ENCODE data around the gene FRMPD2.

Gene FRMPD2

DNA sequence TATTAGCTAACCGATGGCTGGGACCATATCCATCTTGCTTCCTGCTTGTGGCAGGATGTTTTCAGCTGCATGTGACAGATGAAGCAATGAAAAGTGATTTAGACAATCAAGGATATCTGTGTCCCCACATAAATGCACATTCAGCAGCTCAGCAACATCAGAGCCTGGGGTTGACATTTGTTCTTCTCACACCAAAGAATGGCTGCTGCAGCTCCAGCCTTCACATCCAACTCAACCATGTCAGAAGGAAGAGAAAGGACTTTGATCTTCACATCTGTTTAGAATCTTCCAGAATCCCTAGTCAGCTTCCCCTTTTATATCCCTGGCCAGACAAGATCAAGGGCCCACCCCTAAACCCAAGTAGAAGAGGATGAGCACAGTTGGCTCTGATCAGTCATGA lies 11.9 kb upstream of the FRMPD2 start:
- Histone ChIP-seq H3K36me3 (ENCODE audit: insufficient read depth, low read length) (no peaks in the 10 kb centered on the region), H3K4me2 (ENCODE audit: insufficient read depth, low read length) (peak overlapping the region; percentile 59), H3K27me3 (ENCODE audit: insufficient read depth, low read length, poor library complexity) (no peaks in the 10 kb centered on the region), H3K4me1 (ENCODE audit: insufficient read depth, low read length) (peaks cover 72% of the 10 kb centered on the region), H2AFZ (ENCODE audit: low read depth, low read length) (0 out of 2 replicates have a peak overlapping the region, but pooled peaks have one; percentile 61), H4K20me1 (ENCODE audit: insufficient read depth, low read length) (no peaks in the 10 kb centered on the region), H3K9ac (ENCODE audit: low read depth, low read length) (peak overlapping the region; percentile 50), H3K9me3 (ENCODE audit: insufficient read depth, low read length, severe bottlenecking) (peaks cover 14% of the 10 kb centered on the region), H3K4me3 (ENCODE audit: low read depth in 1 of 2, low read length in 2 of 2) (no peak overlapping the region), H3K79me2 (ENCODE audit: insufficient read depth, low read length) (no peaks in the 10 kb centered on the region), H3K27ac (ENCODE audit: low read length) (peak overlapping the region; percentile 94)
- TF ChIP-seq, protein P1, sequence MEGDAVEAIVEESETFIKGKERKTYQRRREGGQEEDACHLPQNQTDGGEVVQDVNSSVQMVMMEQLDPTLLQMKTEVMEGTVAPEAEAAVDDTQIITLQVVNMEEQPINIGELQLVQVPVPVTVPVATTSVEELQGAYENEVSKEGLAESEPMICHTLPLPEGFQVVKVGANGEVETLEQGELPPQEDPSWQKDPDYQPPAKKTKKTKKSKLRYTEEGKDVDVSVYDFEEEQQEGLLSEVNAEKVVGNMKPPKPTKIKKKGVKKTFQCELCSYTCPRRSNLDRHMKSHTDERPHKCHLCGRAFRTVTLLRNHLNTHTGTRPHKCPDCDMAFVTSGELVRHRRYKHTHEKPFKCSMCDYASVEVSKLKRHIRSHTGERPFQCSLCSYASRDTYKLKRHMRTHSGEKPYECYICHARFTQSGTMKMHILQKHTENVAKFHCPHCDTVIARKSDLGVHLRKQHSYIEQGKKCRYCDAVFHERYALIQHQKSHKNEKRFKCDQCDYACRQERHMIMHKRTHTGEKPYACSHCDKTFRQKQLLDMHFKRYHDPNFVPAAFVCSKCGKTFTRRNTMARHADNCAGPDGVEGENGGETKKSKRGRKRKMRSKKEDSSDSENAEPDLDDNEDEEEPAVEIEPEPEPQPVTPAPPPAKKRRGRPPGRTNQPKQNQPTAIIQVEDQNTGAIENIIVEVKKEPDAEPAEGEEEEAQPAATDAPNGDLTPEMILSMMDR (IDR thresholded peaks at IDR 0.05; ENCODE audit: borderline replicate concordance, extremely low read depth, low read length, poor library complexity, severe bottlenecking): no peak
- no peak for TF ChIP-seq EZH2 (IDR thresholded peaks at IDR 0.05; ENCODE audit: borderline replicate concordance, low read depth, low read length, severe bottlenecking)
- DNase-seq (no peak), ATAC-seq (ENCODE audit: insufficient read depth, low read depth) (no peak)

DNA sequence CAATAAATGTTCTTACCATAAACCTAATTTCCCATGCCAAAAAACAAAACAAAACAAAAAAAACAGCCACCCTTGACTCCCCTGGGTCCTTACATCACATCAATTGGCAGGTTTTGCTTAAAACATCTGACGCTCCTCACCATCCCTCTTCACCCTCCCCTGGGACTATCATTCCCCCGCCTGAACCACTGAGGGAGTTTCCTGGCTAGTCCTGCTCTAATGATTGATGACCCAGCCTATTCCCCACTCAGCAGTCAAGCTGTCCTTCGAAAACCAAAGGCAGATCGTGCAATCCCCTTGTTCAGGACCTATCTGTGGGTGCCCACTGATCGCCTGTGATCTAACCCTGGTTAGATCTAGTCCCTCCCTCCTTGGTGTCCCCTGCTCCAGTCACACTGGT lies 11.2 kb upstream of the FRMPD2 start:
- H3K27ac ChIP-seq (ENCODE audit: low read length): peak overlapping the region; percentile 94
- H3K4me2 ChIP-seq (ENCODE audit: insufficient read depth, low read length): no peak overlapping the region

DNA sequence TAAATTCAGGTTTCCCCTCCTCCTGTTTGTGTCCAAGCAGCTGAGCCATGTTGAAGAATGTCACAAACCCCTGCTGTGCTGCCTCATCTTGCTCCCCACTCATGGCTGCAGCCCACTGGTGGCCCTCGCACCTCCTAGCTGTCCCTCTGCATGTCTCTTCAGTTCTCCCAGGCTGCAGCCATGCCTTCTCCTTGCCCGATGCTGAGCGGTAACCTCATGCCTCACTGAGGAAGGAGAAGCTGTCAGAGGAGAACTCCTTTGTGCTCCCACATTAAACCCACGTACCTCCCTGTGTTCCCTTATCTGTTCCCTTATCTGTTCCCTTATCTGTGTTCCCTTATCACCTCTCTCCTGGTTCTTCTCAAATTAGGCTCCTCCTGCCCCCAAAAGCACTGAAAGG lies 10.3 kb upstream of the FRMPD2 start:
- H3K79me2 ChIP-seq (ENCODE audit: insufficient read depth, low read length): no peaks in the 10 kb centered on the region
- peaks cover 57% of the 10 kb centered on the region for H3K4me1 ChIP-seq (ENCODE audit: insufficient read depth, low read length)
- DNase-seq (no peak), ATAC-seq (ENCODE audit: insufficient read depth, low read depth) (no peak)
- peak overlapping the region; percentile 6; the same call in 1 of the 2 replicates for H2AFZ ChIP-seq (ENCODE audit: low read depth, low read length)
- TF ChIP-seq EZH2 (IDR thresholded peaks at IDR 0.05; ENCODE audit: borderline replicate concordance, low read depth, low read length, severe bottlenecking): no peak
- TF ChIP-seq, protein P1 (IDR thresholded peaks at IDR 0.05; ENCODE audit: borderline replicate concordance, extremely low read depth, low read length, poor library complexity, severe bottlenecking): no peak
- H3K36me3 ChIP-seq (ENCODE audit: insufficient read depth, low read length): no peaks in the 10 kb centered on the region
- H3K4me3 ChIP-seq (ENCODE audit: low read depth in 1 of 2, low read length in 2 of 2): no peak overlapping the region
- H4K20me1 ChIP-seq (ENCODE audit: insufficient read depth, low read length): no peaks in the 10 kb centered on the region
- H3K9ac ChIP-seq (ENCODE audit: low read depth, low read length): no peak overlapping the region
- H3K27ac ChIP-seq (ENCODE audit: low read length): peak overlapping the region; percentile 94
- H3K27me3 ChIP-seq (ENCODE audit: insufficient read depth, low read length, poor library complexity): no peaks in the 10 kb centered on the region
- no peak overlapping the region for H3K4me2 ChIP-seq (ENCODE audit: insufficient read depth, low read length)
- peaks cover 14% of the 10 kb centered on the region for H3K9me3 ChIP-seq (ENCODE audit: insufficient read depth, low read length, severe bottlenecking)

More for the DNA sequence above, 11.2 kb upstream of the FRMPD2 start:
- ATAC-seq (ENCODE audit: insufficient read depth, low read depth) (no peak), DNase-seq (peak; percentile 53)
- H2AFZ ChIP-seq (ENCODE audit: low read depth, low read length): no peak overlapping the region
- H4K20me1 ChIP-seq (ENCODE audit: insufficient read depth, low read length): no peaks in the 10 kb centered on the region
- no peaks in the 10 kb centered on the region for H3K79me2 ChIP-seq (ENCODE audit: insufficient read depth, low read length)
- H3K4me1 ChIP-seq (ENCODE audit: insufficient read depth, low read length): peaks cover 66% of the 10 kb centered on the region
- no peak overlapping the region for H3K9ac ChIP-seq (ENCODE audit: low read depth, low read length)
- H3K4me3 ChIP-seq (ENCODE audit: low read depth in 1 of 2, low read length in 2 of 2): no peak overlapping the region
- peaks cover 14% of the 10 kb centered on the region for H3K9me3 ChIP-seq (ENCODE audit: insufficient read depth, low read length, severe bottlenecking)
- no peaks in the 10 kb centered on the region for H3K36me3 ChIP-seq (ENCODE audit: insufficient read depth, low read length)
- no peak for TF ChIP-seq EZH2 (IDR thresholded peaks at IDR 0.05; ENCODE audit: borderline replicate concordance, low read depth, low read length, severe bottlenecking)
- TF ChIP-seq, protein P1 (IDR thresholded peaks at IDR 0.05; ENCODE audit: borderline replicate concordance, extremely low read depth, low read length, poor library complexity, severe bottlenecking): no peak
- H3K27me3 ChIP-seq (ENCODE audit: insufficient read depth, low read length, poor library complexity): no peaks in the 10 kb centered on the region

All from DND-41 (cell line).